NOMO-1 treated with dmso at 0.1 percent for 144 hours (cell line): ENCODE measurements around the gene CEBPB.
"Not testable (repeated sequence)": the region's sequence is repeated elsewhere in the genome, so short reads cannot be mapped to it uniquely, and the experiment has no call there.

Experiments
- DNase-seq: peaks from one replicate; lab custom pipeline; 2025; ENCODE audit not compliant: unreplicated experiment; lab: John Stamatoyannopoulos, UW

The CEBPB gene

DNA sequence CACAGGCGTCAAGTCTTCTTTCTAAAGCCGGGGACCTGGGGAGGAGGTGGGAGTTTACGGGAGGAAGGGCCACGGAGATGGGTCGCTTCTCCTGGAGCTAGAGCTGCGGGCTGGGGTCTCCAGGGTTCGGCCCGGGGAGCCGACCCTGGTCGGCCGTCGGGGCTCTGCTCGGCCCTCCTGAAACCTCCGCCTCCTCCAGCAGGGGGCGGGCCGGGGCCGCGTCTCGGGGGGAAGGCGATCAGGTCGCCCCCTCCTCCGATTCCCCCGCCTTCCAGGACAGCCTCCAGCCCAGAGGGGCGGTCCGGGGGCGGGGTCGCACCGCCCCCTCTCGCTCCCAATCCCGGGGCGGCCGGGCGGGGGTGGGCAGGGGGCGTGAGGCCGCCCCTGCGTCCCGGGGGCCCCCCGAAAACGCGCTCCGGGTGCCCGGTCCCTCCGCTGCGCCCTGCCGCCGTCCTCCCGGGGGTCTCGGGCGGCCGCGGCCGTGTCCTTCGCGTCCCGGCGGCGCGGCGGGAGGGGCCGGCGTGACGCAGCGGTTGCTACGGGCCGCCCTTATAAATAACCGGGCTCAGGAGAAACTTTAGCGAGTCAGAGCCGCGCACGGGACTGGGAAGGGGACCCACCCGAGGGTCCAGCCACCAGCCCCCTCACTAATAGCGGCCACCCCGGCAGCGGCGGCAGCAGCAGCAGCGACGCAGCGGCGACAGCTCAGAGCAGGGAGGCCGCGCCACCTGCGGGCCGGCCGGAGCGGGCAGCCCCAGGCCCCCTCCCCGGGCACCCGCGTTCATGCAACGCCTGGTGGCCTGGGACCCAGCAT is at the start of gene CEBPB:
Gene CEBPB, plus strand, starts transcription at position 580 of the 814 bp plus-strand sequence. Its CDS starts 204 bp downstream, at position 784.
- DNase-seq = peak; percentile 72

DNA sequence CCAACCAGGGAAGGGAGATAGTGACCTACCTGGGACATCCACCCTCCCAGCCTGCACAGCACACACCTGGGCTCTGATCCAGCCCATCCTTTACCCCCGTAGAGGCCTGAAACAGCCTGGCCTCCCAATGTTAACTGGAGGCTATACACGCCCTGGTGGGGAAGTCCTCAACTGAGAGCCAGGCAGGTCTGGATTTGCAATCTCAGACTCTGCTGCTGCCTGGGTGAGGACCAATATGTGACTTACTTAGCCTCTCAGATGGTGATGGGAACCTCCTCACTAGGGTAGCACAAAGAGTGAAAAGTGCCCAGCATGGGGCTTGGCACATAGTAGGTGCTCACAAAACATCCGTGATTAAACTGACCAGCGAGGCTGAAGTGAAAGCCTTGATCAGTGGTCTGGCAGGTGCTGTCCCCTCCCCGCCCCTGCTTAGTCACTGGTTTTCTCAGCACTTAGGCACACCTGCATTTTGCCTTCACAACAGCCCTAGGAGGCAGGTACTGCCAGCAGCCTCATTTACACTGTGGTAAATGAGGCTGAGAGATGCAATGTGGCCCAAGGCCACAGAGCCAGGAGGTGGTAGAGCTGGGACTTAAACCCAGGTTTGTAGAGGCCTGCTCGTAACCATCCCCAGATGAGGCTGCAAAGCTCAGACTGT is 49.5 kb upstream of the CEBPB start:
- DNase-seq = no peak

DNA sequence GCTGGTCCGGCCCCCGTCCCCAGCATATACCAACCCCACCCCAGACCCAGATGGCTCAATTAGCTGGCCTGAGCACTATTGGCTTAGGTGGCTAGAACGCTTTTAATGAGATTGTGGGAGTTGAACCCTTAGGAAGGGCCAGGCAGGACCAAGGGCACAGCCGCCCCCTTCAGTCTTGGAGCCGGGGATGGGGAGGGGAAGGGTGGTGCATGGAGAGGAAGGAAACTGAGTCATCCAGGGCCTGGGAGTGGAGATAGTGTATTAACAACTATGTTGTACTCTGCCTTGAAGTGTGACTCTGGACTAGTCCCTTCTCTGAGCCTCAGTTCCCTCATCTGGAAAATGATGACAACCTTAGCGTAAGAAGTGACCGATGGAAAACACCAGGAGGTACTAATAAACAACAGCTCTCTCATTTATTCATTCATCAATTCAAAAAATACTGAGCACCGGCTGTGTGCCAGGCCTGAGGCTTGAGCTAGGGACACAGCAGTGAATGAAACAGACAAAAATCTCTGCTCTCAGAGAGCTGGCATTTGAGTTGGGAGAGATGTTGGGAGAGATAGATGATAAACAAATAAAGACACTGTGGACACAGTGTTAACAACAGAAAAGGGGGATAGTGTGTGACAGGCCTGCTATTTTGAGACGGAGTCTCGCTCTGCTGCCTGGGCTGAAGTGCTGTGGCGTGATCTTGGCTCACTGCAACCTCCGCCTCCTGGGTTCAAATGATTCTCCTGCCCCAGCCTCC is 48.6 kb upstream of the CEBPB start:
- DNase-seq = no peak

DNA sequence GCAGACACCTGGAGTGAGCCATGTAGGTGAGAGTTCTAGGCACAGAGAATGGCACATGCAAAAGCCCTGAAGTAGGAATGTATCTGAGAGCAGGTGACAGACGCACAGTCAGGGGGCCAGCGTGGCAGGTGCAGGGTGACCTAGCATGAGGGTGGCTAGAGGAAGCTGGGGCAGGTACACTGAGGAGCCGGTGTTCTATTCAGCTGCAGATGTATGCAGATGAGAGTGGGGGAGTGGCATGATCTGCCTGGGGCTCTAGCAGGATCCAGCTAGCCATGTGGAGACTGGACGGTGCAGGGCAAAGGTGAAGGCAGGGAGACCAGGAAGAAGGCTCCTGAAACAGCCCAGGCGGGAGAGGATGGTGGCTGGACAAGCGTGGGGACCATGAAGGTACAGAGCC is 47.8 kb upstream of the CEBPB start:
- DNase-seq = no peak

DNA sequence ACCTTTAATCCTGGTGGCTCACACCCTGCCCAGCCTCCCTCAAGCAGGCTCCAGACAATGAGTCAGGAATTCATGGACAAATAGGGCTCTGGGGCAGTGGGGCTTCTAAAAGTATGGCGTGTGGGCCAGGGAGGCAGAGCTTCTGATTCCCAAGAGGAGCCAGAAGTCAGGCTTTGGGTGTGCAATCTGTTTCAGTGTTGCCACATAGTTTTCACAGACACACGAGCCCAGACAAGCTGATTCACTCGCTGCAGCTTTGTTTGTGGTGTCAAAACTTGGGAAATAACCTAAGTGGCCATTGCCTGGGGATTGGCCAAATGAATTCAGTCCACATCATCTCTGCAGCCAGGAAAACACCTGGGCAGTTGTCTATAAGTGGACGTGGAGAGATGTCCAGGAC is 46.3 kb upstream of the CEBPB start:
- DNase-seq = peak; percentile 10

DNA sequence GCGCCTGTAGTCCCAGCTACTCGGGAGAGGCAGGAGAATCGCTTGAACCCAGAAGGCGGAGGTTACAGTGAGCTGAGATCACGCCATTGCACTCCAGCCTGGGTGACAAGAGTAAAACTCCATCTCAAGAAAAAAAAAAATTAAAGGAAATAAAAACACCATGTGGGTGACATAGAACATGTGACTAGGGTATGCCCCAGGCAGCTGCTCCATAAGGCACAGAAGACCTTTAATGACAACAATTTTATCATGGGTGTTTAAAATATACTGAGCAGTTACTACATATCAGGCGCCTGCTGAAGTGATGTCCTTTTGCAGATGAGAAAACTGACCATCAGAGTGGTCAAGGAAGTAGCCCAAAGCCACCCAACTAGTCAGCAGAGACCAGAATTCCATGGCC is 45.1 kb upstream of the CEBPB start:
- DNase-seq = no peak

DNA sequence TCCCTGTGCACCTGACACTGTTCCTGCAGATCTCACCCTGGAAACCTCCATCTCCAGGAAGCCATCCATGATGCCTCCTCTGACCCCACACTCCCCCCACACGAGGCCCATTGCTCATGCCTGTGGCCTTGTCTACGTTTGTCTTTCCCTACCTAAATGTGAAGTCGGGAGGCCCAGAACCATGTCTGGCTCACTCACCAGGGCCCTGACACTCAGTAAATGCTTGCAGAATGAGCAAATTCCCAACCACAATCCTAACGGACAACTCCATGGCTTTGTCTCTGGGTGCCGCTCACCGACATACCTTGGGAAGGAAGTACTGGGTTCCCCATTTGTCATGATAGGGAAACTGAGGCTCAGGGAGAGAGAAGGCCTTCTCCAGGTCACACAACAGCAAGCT is 44.4 kb upstream of the CEBPB start:
- no peak for DNase-seq

DNA sequence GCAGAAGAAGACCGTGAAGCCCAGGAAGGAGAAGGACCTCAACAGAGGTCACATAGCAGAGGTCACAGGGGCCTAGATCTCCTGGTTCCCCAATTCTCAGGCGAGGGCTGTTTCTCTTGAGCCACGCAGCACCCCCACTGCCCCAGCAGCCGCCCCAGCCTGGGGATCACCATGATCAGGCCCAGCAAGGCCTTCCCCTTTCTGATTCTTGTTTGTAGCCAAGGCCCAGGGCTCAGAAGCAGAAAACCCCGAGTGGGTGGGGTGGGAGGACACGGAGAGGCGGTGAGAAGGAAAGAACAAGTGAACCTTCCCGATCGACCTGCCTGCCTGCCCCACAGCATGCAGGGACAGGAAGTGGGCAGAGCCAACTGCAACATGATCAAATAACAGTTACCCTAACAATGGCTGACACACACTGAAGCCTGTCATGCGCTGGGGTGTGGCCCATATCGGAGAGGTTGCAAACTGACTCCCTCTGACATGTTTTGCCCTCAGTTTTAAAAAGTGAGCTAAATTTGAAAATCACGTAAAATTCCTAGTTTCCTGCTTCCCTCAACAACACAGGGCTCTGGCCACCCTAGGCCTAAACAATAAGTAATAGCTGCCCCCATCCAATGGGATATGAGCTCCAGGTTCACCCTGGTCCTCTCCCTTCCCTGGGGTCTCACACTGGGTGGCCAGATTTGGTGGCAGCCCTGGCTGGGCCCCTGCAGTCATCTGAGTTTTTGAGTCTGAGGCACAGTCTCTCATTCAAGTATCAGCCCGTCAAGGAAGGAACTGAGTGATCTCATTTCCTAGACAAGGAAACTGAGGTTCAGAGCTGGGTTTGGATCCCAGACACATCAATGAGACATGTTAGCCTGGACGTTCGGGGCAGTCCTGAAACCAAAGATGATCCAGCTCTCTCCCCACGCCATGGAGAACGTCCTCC is 43.6 kb upstream of the CEBPB start:
- DNase-seq = peak; percentile 76

DNA sequence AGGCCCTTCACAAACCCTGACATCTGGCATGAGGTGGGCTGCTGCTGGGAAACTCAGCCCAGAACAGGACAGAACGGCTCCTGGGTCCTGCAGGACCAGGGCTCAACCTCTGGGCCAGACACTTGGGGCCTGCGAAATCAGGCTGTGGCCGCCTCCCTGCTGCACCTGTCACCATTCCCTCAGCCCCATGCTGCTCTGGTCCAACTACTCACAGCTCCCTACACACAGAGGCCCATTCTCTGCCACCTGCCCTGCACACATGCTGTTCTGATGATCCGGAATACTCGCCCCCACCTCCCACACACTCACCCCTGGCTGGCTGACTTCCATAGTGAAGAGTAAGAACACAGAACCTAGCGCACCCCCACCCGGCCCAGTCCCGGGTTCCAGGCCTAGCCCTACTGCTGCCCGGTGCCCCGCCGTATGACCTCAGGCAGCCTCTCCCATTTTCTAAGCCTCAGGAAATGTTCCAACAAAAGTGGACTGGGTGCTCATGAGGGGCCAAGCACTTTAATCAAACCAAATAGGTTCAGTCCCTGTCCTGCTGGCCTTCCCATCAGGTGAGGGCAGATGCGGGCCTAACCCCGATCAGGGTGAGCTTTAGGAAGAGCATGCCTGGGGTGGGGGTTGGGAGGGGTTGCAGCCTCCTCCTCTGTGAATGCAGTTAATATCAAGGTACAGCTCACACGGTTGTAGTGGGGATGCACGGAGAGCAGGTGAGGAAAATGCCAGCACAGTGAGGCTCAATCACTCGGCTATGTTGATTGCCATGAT is 41.0 kb upstream of the CEBPB start:
- no peak for DNase-seq

DNA sequence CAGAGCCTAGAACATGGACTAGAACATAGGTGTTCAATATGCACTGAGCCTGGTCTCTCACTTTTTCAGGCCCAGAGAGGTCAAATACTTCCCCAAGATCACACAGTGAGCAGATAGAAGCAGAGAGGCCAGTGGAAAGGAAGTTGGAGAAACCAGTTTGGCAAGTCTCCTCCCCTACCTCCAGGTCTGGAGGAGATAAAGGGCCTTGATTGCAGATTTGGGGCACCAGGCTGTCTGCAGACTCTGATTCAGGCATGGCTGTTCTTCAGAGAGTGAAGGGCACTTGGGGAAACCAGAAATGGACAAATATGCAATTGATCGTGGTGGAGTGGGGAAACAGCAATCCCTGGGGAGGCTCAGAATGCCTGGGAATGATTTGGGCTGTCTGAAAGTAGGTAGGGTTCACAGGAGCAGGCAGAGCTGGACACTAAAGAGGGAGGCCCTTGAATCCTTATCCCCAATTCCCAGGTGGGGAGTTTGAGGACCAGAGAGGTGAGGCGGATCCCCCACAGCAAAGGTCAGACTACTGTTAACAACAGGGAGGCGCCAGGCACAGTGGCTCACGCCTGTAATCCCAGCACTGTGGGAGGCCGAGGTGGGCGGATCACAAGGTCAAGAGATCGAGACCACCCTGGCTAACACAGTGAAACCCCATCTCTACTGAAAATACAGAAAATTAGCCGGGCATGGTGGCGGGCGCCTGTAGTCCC is 39.4 kb upstream of the CEBPB start:
- no peak for DNase-seq

DNA sequence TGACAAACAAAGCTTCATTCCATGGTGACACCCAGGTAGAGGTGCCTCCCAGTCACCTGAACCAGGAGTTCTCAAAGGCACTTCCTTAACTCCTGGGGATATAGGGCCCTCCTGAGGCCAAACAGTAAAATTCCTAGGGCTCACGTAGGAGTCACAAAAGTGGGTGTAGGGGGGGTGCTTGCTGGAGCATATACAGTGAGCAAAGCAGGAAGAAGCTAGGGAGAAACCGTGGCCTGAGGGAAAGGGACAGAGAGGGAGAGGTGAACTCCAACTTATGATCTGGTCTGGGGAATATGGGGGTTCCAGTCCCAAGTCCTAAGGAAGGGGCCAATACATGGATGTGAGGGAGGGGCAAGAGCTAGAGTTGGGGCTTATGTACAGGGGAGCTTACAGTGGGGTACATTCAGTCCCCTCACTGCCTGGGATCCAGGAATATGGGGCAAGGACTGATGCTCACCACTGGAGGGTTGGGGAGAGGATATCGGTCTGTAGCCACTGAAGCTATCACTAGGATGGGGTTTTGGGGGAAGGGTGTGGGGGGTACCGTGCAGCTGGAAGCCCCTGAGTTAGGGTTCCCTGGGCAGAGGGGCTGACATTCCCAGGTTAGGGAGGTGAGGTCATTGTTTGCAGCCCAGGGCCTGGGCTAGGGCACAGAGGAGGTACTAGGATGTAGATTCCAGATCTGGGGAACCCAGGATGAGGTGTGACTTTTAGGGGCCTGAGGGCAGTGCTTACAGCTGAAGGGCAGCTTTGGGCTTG is 38.1 kb upstream of the CEBPB start:
- no peak for DNase-seq

DNA sequence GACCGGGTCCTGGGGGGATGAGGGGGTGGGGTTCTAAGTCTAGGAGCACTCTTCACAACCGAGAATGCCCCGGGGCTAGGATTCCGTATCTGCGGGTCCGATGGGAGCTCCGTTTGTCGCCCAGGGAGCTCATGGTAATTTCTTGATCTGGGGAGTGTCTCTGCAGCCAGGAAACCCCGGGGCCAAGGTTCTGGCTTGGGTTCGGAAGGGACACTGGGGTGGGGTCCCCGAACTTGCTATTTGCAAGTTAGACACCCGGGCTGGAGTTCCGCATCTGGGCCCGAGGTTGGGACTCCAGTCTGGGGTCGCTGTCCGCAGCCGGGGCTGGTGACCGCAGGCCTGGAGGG is 37.5 kb upstream of the CEBPB start:
- no peak for DNase-seq

DNA sequence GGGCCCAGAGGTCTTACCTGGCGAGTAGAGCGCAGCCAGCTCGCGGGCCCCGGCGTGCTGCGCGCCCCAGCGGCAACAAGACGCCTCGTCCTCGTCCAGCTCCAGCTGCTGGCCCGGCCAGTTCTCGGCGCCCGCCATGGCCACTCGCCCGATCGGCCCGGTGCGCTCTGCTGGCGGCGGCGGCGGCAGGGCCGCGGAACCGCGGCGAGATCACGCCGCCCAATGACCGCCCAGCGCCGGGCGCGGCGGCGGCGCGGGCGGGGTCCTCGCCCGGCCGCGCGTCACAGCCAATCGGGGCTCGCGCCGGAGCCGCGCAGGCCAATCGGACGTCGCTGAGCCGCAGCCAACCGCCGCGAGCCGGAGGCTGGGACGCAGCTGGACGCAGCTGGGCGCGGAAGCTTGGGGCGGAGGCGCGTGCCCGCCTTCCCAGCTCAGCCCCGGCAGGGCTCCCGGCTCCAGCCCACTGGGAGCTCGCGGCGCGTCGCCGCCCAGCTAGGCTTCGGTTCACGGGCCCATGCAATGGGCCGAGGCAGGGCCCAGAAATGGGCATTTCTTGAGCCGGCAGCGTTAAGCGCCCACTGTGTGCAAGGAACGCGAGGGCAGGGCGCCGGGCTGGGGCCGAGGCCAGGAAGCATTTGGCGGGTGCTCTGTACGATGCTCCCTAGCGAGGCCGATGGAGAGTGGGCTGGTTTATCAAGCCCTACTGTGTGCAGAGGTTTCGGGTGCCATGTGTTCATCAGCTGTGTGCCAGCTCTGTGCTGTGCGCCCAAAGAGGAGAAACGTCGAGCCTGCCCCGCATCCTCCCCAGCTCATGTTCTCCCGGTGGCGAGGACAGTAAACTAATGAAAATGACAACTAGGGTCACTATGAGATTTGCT is 36.9 kb upstream of the CEBPB start, which contains the start of gene PEDS1:
Gene PEDS1, minus strand, starts transcription at position 224 of the 878 bp plus-strand sequence. Its CDS starts 86 bp downstream, at position 138.
- DNase-seq = peak; percentile 86

DNA sequence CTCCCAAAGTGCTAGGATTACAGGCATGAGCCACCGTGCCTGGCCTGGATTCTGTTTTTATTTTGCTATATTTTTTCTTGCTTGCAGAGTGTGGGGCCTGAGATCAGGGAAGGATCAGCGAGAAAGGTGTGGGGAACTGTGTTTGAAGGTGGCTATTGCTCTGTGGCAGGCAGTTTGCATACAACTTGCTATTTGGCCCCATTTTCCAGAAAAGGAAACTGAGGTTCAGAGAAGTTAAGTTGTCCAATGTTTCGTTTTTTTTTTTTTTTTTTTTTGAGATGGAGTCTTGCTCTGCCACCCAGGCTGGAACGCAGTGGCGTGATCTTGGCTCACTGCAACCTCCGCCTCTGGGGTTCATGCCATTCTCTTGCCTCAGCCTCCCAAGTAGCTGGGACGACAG is 29.1 kb upstream of the CEBPB start:
- not testable (repeated sequence) for DNase-seq

DNA sequence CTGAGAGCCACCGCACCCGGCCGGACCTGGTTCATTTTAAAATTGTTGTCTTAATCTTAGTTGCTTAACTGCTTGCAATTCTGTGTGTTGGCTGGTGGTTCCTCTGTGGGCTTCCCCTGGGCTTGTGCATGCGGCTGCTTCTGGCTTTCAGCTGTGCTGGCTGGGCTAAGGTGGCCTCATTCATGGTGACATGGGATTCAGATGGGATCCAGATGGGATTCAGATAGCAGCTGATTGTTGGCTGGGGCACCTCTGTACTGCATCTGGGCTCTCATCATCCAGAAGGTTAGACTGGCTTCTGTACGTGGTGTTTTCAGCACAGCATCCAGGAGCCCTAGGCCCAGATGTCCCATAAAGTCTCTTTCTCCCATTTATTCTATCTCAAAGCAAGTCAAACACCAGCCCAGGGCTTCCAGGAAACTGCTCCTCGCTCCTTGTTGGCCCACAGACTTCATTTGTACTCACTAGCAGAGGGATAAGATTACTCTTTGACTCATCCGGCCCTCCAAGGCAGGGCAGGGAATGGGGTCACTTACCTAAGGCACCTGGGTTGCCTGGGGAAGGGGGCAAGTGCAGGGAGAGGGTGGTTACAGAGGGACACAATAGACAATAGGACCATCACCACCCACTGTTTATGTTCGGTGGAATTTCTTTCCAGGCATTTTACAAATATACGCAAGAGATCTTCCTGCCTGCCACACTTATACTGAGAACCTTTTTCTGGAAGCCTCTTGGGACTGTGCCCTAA is 26.9 kb upstream of the CEBPB start:
- no peak for DNase-seq

DNA sequence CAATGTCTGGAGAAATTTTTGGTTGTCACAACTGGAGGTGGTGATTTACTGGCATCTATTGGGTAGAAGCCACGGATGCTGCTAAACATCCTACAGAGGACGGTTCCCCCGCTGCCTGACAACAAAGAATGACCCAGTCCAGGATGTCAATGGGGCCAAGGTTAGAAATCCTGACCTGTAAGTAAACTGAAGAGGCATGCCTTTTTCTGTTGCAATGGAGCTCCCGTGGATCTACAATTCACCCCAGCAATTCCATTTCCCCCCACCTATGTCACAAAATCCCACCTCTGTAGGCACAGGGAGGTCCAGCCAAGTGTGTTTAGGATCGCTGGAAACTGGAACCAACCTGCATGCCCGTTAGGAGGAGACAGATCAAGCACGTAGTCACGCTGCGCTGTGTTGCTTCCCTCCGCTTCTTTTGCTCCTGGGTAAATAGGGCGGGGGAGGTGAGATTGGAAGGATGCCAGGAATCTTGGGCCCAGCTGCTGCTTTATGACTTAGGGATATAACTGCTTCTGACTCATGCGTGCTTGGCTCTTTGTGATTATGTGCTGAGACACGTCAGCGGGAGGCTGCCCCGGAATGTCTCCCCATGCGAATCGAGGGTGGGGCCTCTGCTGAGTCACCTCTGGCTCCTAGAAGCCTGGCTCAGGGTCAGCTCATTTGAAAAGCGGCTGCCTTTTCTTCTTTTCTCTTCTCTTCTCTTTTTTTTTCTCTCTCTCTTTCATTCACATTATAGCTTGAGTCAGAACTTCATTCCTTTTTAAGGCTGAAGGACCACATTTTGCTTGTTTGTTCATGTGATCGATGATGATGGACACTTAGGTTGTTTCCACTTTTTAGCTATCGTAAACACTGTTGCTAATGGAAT is 24.7 kb upstream of the CEBPB start:
- peak; percentile 90 for DNase-seq
